Stimulated activated naive CD4-positive, alpha-beta T cell treated with Interleukin-2 at 50 U/mL for 16 hours (primary cell): ENCODE results near the gene TBC1D3G.
"Not testable (repeated sequence)": the region's sequence is repeated elsewhere in the genome, so short reads cannot be mapped to it uniquely, and the experiment has no call there.

Experiments used
- DNase-seq: peaks from one replicate; lab custom pipeline; 2025; lab: John Stamatoyannopoulos, UW

The TBC1D3G gene

GRCh38 chr17:36323584-36323983 is at the start of gene TBC1D3G:
TBC1D3G (plus strand) TSS chr17:36323884; CDS start chr17:36325412, 1,528 bp downstream.
- DNase-seq = not testable (repeated sequence)

- not testable (repeated sequence) for DNase-seq
These were observed 40.4 kb upstream of the TBC1D3G start for GRCh38 chr17:36283256-36283655.

- DNase-seq = not testable (repeated sequence)
These were observed 39.5 kb upstream of the TBC1D3G start for GRCh38 chr17:36284219-36284618.

- not testable (repeated sequence) for DNase-seq
These were observed 33.6 kb upstream of the TBC1D3G start for GRCh38 chr17:36289965-36290612.

GRCh38 chr17:36295161-36295560 is 28.5 kb upstream of the TBC1D3G start:
- DNase-seq = not testable (repeated sequence)

GRCh38 chr17:36315736-36316135 is 7.9 kb upstream of the TBC1D3G start:
- not testable (repeated sequence) for DNase-seq

- not testable (repeated sequence) for DNase-seq
These were observed 38.8 kb downstream of the TBC1D3G start for GRCh38 chr17:36362496-36362895.

GRCh38 chr17:36375938-36376337 is 52.3 kb downstream of the TBC1D3G start:
- DNase-seq = not testable (repeated sequence)
